Frontal cortex (tissue), 4 donors: Measurements from ENCODE around the gene CCDC122. TPM values are rescaled to one million over a fixed set of nuclear protein-coding genes. Genes with fewer than 3 reads are reported as not detected.

Source experiments
- DNase-seq, 2 donors: peaks; one replicate each; pipeline ENCODE4 v3.0.0; 2012; ENCODE audit warnings: low spot score in 2 of 2
- FAIRE-seq: peaks from 2 replicates; lab custom pipeline; 2012; peaks lifted over from hg19 to GRCh38; lab: Jason Lieb, UNC
- small RNA-seq: library from RNA; depleted of rRNA; stranded (forward); fragments of <200 nt; gene quantifications from one replicate; pipeline ENCODE3, GENCODE V24; 2014
- total RNA-seq: library from RNA; depleted of rRNA; stranded (reverse); fragments of >200 nt; gene quantifications from one replicate; pipeline ENCODE4 v1.2.3, GENCODE V29; 2014
- donor health status: control.
- donor health status: control.
- donor health status: control.

The CCDC122 gene
- total RNA-seq, 1 donor from 2014 or later, result 10.2 TPM

- no peak for DNase-seq
- no peak for FAIRE-seq
These were observed 70.9 kb downstream of the CCDC122 start for GRCh38 chr13:43808676-43809075.

- DNase-seq, result no peak
- FAIRE-seq, result no peak
These were observed 73.8 kb downstream of the CCDC122 start for GRCh38 chr13:43805681-43806128.

DNA sequence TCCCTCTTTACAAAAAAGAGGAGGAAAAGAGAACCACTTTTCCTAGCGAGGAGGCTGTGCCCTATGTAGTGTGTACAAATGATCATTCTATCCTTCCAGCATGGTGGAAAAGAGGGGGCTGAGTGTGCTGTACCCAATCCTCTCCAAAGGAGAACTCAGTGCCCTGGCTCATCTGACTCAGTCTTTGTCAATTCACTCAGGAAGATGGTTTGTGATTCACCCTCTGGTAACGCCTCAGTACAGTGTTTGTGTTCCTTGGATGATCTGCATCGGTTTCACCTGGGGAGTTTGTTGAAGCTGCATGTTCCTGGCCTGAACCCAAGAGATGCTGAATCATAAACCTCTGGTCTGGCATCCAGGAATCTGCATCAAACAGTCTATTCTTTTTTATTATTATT, 74.5 kb downstream of the CCDC122 start:
- FAIRE-seq (no peak), DNase-seq (peak in 1 of 2 donors; percentile 27)

- DNase-seq, result peak in 1 of 2 donors; percentile 30
- peak; percentile 98 for FAIRE-seq
These were observed 75.0 kb downstream of the CCDC122 start for GRCh38 chr13:43804461-43805070.

DNA sequence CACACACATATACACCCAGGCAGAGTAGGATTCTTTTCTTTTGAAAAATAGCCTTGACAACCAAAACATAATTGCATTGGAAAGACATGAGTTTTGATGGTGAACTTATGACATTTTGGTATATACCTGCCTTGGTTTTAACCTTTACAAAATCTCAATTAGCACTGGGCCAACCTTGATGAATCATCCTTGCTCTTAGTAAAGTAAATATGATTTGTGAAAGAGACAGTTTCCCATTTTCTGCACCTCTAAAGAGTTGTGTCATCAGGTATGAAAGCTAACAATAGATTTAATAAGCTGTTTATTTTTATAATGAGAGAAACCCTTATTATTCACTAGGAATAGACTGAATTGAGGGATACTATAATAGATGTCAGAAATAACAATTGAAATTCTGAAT, 77.0 kb downstream of the CCDC122 start:
- FAIRE-seq, result no peak

GRCh38 chr13:43800828-43801227, 78.7 kb downstream of the CCDC122 start:
- FAIRE-seq (no peak), DNase-seq (no peak)

More for the DNA sequence above, 77.0 kb downstream of the CCDC122 start:
- DNase-seq, result no peak

GRCh38 chr13:43799191-43799590, 80.3 kb downstream of the CCDC122 start:
- no peak for FAIRE-seq
- DNase-seq, result no peak

DNA sequence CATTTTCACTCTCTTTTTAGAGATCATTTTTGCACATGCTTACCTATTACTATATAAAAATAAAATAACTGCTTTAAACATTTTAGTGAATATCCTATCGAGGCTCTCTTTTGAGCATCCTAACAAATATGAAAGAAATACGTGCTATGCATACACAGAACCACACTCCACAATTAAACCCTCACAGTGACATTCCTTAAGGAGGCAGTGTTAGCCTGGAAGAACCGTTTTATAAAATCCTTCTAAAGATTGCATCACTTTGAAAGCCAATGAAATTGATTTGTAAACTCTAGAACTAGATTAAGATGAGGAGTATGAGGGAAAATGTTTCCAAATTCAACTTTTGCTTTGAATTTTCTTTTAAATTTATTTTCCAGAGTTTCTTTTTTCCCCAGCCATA, 81.7 kb downstream of the CCDC122 start:
- FAIRE-seq (peak; percentile 62), DNase-seq (no peak)

- FAIRE-seq (no peak), DNase-seq (no peak)
These were observed 82.4 kb downstream of the CCDC122 start for GRCh38 chr13:43797159-43797558.

- FAIRE-seq (no peak), DNase-seq (no peak)
These were observed 85.1 kb downstream of the CCDC122 start for GRCh38 chr13:43794416-43794815.

GRCh38 chr13:43792076-43792881, 87.3 kb downstream of the CCDC122 start:
- FAIRE-seq (no peak), DNase-seq (no peak)

DNA sequence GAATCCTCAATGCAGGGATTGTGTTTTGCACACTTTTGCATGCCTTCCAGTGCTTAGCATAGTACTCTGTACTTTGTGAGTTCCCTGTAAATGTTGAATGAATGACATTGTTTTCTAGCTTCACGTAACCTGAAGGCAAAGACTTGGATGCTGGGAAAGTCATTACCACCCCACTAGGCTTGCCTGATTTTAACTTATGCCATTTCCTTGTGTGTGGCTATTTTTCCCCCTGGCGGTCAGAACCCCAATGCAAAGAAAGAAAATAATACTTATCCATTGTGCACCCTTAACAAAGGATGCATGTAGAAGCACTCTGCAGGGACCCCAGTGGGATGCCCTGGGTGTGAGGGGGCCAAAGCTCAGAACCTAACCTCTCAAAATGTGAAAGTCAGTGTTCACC, 91.5 kb downstream of the CCDC122 start:
- DNase-seq (peak; percentile 18 to 38), FAIRE-seq (no peak)

- no peak for FAIRE-seq
- no peak for DNase-seq
These were observed 92.0 kb downstream of the CCDC122 start for GRCh38 chr13:43787518-43787891.

- no peak for FAIRE-seq
- DNase-seq, result peak; percentile 76 to 86
These were observed 92.6 kb downstream of the CCDC122 start, which contains the start of gene ENOX1 for GRCh38 chr13:43786766-43787517. Gene ENOX1 (minus strand): TSS chr13:43786972.

GRCh38 chr13:43786472-43786765, 93.1 kb downstream of the CCDC122 start:
- DNase-seq, result no peak
- no peak for FAIRE-seq

Small RNA genes within 50 kb of the gene (small RNA-seq; reads per million reads assigned to genes)
- not detected for gene AL162713.1

Other genes starting within 250 kb of the CCDC122 start
- gene ENOX1, start 92.8 kb downstream of the CCDC122 start, total RNA-seq, result 50.5 TPM
- gene LACC1, start 164 bp upstream of the CCDC122 start, total RNA-seq, result 9.4 TPM